Eye (tissue), 1 donor: ENCODE results near the gene ANKRD50.

Experiments used
- DNase-seq: peaks from one replicate; pipeline ENCODE4 v3.0.0-alpha.2; 2015

ANKRD50 gene

DNA sequence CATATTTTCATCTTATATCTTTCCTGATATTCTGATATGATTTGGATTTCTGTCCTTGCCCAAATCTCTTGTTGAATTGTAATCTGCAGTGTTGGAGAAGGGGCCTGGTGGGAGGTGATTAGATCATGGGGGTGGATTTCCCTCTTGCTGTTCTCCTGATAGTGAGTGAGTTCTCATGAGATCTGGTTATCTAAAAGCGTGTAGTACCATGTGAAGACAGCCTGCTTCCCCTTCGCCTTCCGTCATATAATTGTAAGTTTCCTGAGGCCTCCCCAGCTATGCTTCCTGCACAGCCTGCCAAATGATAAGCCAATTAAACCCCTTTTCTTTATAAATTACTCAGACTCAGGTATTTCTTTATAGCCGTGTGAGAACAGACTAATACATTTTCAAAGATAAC, 77.2 kb downstream of the ANKRD50 start:
- no peak for DNase-seq

DNA sequence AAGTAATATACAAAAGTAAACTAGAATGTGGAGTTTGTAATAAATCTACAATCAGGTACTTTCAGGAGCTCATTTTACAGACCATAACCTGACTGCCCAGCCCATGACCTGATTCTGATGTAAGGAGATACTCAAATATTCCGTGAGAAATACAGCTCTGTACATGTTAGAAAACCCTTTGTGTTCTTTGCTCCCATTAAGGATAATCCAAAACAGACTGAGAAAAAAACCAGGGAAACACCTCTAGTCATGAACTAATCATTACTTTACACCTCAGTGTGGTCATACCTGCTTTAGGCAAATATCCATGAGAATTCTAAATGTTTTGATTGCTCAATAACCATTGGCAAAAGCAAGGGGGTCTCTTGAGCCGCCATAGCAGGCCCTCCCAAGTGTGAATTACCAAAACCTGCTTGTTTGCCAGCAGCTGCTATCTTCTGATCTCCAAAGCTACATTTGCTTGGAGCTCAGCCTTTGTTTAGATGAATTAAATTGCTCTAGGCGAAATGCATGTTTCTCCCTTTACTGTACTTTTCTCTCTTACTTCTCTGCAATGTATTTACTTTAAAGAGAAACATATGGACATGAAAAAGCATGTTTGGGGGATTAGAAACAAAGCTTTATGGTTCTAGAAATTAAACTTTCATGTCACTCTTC, 79.1 kb downstream of the ANKRD50 start:
- no peak for DNase-seq

DNA sequence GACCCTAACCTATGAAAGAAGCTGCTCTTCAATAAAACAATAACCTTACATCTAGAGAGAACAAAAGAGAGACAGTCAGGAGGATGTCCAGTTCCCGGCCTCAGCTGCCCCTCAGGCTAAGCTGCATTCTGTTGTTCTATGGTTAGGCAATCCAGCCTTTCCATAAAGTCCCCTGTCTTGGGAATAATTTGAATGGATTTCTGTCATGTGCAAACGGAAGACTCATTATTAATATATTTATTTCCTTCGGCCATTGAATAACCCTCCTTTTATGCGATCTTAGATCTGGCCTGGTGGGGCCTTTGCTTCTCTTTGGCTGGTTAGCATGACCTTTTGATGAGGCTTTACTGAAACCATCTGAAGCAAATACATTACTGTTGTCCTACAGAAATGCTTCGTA, 80.1 kb downstream of the ANKRD50 start:
- no peak for DNase-seq

DNA sequence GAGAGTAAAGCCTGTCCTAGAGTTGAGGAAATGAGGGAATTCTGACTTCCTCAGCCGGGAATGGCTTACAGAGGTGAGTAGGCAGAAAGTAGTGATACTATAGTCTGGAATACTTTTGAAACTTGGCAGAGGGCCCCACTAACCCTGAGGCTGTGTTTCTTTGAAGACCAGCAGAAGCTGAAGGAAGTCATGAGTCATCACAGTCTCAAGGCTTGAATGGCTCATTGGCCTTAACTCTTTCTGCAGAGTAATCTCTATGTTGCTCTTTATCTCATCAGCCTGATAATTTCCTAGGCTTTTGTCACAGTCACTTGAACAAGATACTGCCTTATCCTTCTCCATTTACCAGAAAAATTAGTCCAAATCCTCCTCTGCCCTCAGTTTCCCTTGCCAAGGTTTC, 80.8 kb downstream of the ANKRD50 start:
- peak; percentile 30 for DNase-seq

DNA sequence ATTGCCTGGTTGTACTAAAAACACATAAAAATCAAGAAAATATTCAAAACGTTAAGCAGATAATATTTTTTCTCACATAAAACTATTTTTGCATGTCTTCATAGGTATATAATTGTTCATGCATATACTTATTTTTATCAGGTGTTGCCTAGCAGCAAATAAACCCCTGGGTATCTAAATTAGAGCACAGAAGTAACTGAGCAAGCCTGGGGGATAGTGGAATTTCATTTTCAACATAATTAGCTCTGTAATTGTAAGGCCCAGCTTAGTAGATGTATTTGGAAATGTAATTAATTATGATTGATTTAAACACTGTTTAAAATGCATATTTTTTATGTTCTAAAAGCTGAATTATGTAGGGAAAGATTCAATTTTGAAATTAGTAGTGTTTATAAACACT, 82.9 kb downstream of the ANKRD50 start:
- DNase-seq = no peak
